Pulmonary artery endothelial cell (primary cell): ENCODE data around the gene JAG2. TPM values are rescaled to one million over a fixed set of nuclear protein-coding genes. Genes with fewer than 3 reads are reported as not detected.

Experiments used
- DNase-seq: peaks from one replicate; pipeline ENCODE4 v3.0.0-alpha.2; 2011; ENCODE audit warnings: low read depth, low spot score
- total RNA-seq: library from RNA; depleted of rRNA; stranded (reverse); fragments of >200 nt; gene quantifications from 2 replicates; pipeline ENCODE4 v1.2.3, GENCODE V29; 2014

Gene JAG2
- total RNA-seq, 1 donor from 2014 or later, result 46.9 TPM

DNA sequence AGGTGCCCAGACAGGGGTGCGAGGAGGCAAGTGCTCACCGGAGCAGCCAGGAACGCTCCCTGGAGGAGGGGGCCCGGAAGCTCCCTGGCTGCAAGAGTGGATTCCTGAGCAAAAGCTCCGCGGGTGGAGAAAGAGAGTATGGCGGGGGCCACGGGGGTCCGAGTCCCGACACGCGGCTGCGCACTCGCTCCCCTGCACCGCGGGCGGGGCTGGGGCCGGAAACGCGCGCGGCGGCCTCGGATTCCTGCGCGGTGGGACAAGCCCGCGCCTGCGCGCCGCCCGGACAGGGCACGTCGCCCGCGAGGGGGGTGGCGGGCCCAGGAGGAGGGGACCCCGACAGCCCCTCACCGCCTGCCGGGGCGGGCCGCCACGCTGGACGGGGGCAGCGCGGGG, 75.5 kb downstream of the JAG2 start:
- DNase-seq, result no peak

DNA sequence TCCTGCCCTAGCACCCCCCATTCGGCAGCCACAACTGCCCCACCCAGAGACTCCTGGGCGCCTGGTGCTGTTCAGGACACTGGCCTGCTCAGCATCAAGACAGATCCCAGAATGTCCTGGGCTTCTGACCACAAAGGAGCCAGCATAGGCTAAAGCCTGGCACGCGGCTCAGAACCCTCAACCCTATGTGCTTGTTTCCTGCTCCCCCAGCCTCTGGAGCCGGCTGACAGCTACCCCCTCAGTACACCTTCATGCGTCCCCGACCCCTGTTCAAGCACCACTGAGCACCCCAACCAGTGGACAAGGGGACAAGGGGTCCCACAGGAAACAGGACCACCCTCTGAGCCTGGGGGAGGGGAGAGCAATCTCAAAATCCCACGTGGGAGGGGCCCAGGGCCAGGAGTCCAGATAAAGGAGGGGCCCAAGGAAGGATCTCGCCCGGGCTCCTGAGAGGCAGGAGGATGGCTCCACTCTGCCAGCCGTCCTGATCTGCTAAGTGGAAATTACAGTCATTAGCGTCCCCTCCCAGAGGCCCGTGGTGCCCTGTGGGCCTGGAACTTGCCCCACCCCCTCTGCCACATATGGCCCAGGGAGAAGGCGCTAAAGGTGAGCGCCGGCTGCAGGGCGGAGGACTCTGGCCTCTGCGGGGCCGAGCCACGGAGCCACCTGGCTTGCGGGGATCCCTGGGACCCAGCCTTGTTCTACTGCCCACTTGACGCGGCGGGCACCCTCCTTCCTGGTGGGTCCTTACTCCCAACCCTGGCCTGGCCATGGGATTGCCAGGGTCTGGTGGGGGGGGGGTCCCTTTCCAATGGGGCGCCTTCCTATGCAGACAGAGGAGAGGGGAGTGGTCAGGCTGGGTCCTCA, 76.2 kb downstream of the JAG2 start:
- DNase-seq, result no peak

DNA sequence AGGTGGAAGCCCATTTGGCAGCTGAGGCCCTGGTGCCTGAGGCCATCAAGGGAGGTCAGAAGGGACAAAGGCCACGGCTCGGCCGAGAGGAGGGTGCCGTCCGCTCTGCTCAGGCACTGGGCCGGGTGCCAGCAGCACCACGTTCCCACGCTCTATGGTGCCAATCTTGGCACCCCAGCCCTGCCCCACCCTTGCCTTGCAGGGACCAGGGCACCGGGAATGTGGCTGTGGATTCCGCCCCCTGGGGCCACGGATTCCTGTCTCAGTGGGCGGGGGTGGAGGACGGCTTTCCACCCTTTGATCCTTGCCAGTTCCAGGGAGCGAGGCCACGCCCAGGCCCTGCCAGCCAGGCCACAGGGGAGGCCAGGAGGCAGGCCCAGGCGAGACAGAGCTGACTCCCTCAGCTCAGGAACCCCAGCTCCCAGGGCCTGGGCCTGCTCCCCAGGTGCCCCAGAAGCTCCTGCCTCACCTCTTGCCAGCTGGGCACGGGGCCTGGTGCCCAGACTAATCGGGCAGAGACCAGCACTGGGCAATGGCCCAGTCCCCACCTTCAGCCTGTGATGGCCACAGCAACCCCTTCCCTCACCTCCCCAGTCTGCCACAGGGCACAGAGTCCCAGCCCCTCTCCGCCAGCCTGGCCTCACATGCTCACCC, 76.9 kb downstream of the JAG2 start:
- DNase-seq, result no peak

DNA sequence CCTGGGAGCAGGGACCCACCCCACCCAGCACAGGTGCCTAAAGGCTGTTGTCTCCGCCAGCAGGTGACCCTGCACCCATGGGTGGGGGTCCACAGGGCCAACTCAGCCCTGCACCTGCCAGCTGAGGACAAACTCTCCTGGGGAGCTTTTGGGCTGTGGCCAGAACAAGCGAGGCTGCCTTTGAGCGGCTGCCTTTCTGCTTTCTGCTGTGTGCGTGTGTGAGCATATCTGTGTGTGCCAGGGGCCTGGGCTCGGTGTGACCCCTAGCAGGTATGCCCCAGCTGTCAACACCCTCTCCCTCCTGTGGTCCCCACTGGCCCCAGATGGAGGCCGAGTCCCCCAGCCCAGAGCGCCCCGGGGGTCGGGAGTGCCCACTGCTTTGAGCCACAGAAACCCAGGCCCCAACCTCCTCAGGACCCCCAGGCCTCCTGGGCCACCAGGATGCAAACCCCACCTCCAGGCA, 77.5 kb downstream of the JAG2 start:
- no peak for DNase-seq

Other genes starting within 250 kb of the JAG2 start
- gene PLD4, start 243.9 kb downstream of the JAG2 start, total RNA-seq, result under 0.01 and 0.04 TPM in 2 replicates
- 91.8 and 94.3 TPM in 2 replicates for gene AHNAK2, start 190.4 kb downstream of the JAG2 start, total RNA-seq
- 2.6 and 5.5 TPM in 2 replicates for gene CLBA1, start 183.0 kb downstream of the JAG2 start, total RNA-seq
- gene CDCA4, start 147.7 kb downstream of the JAG2 start, total RNA-seq, result 50.5 and 59.4 TPM in 2 replicates
- gene GPR132, start 103.3 kb downstream of the JAG2 start, total RNA-seq, result 0.07 TPM in 1 of 2 replicates, not detected in the other
- gene NUDT14, start 12.5 kb upstream of the JAG2 start, total RNA-seq, result 26.9 and 44.8 TPM in 2 replicates
- gene BTBD6, start 79.8 kb upstream of the JAG2 start, total RNA-seq, result 53.8 and 90.8 TPM in 2 replicates
- 33.1 and 36.7 TPM in 2 replicates for gene BRF1, start 132.2 kb upstream of the JAG2 start, total RNA-seq
- 45.8 and 52.6 TPM in 2 replicates for gene PACS2, start 146.0 kb upstream of the JAG2 start, total RNA-seq
- gene TEX22, start 229.8 kb upstream of the JAG2 start, total RNA-seq, result 0.13 and 0.14 TPM in 2 replicates